ENCODE data around the gene IST1.

Gene IST1

GRCh38 chr16:71920658-71921057, 25.3 kb downstream of the IST1 start:
- DNase-seq = no peak

GRCh38 chr16:71923941-71924690, 28.8 kb downstream of the IST1 start:
- no peak for DNase-seq

GRCh38 chr16:71924710-71925109, 29.4 kb downstream of the IST1 start:
- no peak for DNase-seq

DNA sequence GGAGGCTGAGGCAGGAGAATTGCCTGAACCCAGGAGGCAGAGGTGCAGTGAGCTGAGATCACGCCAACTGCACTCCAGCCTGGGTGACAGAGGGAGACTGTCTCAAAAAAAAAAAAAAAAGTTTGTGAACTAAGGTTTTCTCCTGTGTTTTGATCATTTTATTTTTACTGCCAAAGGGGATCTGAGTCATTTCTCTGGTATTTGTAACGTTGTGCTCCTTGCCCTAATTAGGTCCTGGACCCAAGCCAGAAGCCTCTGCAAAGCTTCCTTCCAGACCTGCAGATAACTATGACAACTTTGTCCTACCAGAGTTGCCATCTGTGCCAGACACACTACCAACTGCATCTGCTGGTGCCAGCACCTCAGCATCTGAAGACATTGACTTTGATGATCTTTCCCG, 32.1 kb downstream of the IST1 start:
- no peak for DNase-seq

DNA sequence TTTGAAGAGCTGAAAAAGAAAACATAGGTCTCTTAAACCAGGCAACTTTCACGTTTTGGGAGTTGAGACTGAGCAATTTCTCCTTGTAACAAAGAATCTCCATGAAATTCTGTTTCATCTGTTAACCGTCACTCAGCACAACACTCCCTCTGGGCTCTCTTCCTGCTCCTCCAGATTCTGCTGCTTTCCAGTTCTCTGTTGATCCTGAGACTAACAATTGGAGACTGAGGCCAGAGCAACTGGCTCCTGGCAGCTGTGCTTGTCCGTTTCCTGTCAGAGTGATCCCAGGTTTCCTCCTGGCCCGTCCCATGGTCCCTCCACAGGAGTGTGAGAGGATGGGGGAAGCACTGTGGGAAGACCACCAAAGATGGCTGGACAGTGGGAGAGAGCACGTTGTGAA, 32.5 kb downstream of the IST1 start:
- no peak for DNase-seq

- no peak for DNase-seq
Observed at GRCh38 chr16:71929048-71929447, 33.7 kb downstream of the IST1 start.

GRCh38 chr16:71930013-71930563, 34.8 kb downstream of the IST1 start:
- no peak for DNase-seq

DNA sequence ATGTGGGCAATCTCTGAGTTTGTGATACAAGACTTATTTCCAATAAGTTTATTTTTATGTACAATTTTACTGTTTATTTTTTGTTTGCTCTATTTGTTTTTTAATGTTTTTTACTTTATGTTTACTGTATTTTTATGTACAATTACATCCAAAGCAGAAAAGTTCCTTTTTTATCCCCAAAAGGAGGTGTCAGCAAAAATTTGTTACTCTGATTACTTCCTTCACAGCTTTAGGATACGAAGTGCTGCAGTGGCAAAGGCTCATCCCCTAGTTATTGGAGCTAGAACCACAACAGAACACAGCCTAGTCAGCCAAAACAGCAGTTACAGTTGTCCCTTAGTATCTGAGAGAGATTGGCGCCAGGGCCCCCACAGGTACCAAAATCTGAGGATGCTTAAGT, 35.7 kb downstream of the IST1 start:
- no peak for DNase-seq

DNA sequence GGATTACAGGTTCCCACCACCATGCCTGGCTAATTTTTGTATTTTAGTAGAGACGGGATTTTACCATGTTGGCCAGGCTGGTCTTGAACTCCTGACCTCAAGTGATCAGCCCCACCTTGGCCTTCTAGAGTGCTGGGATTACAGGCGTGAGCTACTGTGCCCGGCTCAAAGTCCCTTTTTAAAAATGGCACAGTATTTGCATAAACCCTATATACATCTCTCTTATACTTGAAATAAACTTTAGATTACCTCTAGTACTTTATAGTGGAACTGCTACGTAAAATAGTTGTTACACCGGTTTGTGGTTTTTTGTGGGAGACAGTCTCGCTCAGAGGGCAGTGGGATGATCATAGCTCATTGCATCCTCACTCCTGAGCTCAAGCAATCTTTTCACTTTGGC, 36.3 kb downstream of the IST1 start:
- DNase-seq = no peak

DNA sequence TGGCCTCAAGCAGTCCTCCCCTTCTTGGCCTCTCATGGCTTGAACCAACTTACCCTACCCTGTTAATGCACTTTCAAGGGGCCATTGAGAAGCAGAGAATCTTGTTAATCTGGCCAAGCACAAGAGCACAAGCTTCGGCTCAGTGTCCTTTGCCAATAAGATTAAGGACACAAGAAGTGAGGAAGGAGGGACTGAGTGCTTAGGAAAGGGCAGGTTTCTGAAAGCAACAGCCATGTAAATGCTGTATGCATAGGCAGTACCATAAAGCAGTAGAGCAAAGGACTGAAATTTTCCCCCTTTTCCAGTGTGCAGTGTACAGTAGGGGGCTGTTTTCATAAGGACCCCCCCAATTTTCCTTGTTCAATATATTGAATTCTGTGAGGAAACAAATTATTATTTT, 37.7 kb downstream of the IST1 start:
- no peak for DNase-seq

GRCh38 chr16:71933913-71934695, 38.8 kb downstream of the IST1 start:
- DNase-seq = no peak

DNA sequence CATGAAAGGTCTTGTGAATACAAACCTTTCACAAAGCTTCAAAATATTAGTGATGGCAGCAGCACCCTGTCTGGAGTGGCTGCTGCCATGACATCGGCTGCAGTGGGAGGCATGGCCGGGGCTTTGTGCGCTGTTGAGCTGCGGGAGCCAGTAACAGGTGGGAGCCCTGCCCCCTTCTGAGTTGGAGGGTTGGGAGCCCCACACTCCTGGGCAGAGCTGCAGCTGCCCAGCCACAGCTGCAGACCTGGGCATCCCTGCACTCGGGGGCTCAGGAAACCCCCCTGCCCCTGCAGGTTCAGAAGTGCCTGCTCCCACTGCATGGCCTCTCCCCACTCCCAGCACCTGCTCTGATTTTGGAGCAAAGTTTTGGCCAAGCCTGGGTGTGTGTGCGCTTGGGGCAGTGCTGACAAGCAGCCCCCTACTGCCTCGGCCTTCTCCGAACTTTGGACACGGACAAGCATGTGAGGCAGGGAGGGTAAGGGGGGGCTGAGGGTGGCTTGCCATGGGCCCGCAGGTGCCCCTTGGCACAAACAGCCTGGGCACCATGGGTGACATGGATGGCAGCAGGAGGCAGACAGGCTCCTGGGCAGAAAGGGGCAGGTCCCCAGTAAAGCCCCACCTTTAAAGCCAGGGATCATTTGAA, 42.7 kb downstream of the IST1 start:
- DNase-seq = no peak

DNA sequence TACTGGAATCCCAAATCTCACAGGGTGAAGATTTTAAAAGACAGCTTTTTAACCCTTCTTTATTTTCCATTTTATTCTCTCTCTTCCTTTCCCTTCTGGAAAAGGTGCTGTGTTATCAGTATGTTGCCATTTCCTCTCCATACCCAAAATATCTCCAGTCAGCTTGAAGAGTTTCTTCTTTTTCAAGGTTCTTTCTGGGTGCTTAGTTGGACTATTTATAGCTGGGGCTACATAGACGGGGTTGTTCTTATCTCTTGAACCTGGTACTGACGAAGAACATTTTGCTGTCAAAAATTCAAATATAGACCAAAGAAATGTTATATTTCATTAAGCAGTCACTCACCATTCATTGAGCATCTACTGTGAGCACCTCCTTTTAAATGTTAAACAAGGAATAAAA, 48.6 kb downstream of the IST1 start:
- DNase-seq = no peak

GRCh38 chr16:71945616-71946015, 50.3 kb downstream of the IST1 start:
- no peak for DNase-seq

- no peak for DNase-seq
Observed at GRCh38 chr16:71952825-71953224, 57.5 kb downstream of the IST1 start.

DNA sequence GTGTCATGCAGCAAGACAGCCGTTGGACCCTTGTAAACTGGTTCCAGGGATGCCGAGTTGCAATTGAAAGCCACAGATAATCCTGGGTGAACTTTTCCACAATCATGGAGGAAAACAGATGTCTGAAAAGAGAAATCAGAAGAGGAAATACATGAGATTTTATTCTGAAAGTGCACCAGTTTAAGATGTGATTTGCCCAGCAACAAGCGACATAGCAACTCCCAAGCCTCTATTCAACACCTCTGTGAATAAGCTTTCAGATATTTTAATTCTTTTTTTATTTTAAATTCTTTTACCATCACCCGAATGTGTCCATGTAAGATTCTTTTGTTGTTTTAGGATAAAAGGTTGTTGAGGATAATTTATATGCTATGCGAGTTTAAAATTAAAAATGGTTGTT, 58.8 kb downstream of the IST1 start:
- no peak for DNase-seq

- DNase-seq = no peak
Observed at GRCh38 chr16:71954699-71955195, 59.4 kb downstream of the IST1 start.

- DNase-seq = no peak
Observed at GRCh38 chr16:71956486-71956885, 61.2 kb downstream of the IST1 start.

DNA sequence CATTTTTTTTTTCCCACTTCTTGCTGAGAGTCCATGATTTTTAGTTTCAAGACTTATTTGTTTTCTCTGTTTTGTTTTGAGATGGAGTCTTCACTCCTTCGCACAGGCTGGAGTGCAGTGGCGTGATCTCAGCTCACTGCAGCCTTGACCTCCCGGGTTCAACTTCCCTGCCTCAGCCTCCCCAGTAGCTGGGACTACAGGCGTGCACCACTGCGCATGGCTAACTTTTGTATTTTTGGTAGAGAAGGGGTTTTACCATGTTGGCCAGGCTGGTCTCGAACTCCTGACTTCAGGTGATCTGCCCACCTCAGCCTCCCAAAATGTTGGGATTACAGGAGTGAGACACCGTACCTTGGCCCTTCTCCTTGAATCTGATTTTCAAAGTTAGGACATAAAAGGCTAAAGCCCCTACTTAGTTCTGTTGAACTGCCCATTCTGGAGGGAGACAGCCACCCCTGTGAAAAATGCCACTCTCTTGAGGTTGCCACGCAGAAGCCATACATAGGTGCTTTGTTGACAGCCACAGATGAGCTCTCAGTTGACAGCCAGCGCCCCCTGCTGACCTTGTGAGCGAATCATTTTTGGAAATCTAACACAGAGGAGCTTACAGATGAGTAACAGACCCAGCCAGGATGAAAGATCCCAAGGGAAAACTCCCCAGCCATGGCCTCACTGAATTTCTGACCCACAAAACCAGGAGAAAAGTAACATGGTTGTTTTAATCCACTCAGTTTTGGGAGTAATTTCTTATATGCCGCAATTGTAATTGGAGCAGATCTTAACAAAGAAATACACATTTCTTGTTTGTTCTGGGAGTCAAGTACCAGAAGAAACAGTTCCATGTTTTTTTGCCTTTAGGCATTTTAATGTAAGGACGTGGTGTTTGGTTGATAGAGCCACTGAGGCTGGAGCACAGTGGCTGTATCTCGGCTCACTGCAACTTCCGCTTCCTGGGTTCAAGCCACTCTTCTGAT, 66.0 kb downstream of the IST1 start:
- peak; percentile 43 for DNase-seq

GRCh38 chr16:71963125-71963875, 68.0 kb downstream of the IST1 start:
- no peak for DNase-seq

- DNase-seq = no peak
Observed at GRCh38 chr16:71965223-71965622, 69.9 kb downstream of the IST1 start.

DNA sequence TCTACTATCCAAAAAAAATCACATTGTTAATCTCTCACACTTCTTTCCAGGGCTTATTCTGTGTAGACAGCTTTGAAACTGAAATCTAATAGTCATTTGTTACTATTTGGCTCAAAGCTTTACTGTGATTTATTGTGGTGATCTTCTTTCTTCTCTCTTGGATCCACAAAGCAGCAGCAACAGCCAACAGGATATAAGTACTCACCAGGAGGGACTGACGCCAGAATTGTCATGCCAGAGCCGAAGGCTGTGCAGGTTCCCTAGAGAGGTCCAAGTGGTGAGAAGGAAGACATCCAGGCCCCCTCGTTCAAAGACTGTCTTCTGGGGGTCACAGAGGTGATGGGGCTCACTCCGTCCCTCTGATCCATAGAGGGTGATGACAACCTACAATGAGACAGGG, 71.6 kb downstream of the IST1 start:
- no peak for DNase-seq
